ENCODE measurements around the gene SLC10A1.

DNA sequence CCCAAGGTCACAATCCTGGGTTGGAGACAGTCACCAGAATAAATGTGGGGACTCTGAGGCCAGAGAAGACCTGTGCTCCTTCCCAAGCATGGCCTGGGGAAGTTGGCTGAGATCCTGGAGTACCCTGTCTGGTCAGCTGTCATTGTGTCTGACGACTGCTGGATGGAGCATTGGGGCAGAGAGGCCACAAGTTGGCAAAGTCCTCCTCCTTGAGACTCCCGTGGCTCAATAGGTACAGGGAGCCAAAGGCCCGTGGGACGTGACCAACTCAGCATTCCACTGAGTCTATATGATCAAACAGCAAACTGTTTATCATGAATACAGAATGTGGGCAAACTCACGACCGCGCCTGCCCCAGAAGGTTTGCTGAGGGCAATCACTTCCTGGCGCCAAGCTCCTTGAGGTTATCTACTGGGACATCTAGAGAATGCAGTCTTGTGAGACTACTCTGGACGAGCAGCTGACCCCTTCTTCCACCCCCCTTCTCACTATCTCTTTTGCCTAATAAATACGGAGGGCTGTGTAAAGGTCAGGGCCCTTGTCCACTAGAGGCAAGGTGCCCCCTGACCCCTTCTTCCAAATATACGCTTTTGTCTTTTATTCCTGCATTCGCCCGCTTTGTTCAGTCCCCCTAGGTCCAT lies 14.3 kb upstream of the SLC10A1 start:
- TF ChIP-seq, protein P1, sequence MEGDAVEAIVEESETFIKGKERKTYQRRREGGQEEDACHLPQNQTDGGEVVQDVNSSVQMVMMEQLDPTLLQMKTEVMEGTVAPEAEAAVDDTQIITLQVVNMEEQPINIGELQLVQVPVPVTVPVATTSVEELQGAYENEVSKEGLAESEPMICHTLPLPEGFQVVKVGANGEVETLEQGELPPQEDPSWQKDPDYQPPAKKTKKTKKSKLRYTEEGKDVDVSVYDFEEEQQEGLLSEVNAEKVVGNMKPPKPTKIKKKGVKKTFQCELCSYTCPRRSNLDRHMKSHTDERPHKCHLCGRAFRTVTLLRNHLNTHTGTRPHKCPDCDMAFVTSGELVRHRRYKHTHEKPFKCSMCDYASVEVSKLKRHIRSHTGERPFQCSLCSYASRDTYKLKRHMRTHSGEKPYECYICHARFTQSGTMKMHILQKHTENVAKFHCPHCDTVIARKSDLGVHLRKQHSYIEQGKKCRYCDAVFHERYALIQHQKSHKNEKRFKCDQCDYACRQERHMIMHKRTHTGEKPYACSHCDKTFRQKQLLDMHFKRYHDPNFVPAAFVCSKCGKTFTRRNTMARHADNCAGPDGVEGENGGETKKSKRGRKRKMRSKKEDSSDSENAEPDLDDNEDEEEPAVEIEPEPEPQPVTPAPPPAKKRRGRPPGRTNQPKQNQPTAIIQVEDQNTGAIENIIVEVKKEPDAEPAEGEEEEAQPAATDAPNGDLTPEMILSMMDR (IDR thresholded peaks at IDR 0.05), result no peak
- no peak for TF ChIP-seq POLR2A (IDR thresholded peaks at IDR 0.05)

All from thyroid gland (tissue), 4 donors.